Activated gamma-delta T cell (primary cell): Measurements from ENCODE around the gene PHYKPL.

Source experiments
- DNase-seq: peaks from one replicate; lab custom pipeline; 2025; lab: John Stamatoyannopoulos, UW

The PHYKPL gene

GRCh38 chr5:178223828-178224335 lies 8.7 kb downstream of the PHYKPL start:
- DNase-seq, result no peak

GRCh38 chr5:178223196-178223773 lies 9.3 kb downstream of the PHYKPL start:
- DNase-seq, result no peak

GRCh38 chr5:178222292-178222691 lies 10.3 kb downstream of the PHYKPL start:
- DNase-seq, result no peak

GRCh38 chr5:178221853-178222252 lies 10.7 kb downstream of the PHYKPL start:
- no peak for DNase-seq

- DNase-seq, result no peak
Measured at GRCh38 chr5:178221282-178221681, 11.3 kb downstream of the PHYKPL start.

- DNase-seq, result no peak
Measured at GRCh38 chr5:178218827-178219226, 13.8 kb downstream of the PHYKPL start.

GRCh38 chr5:178218237-178218776 lies 14.3 kb downstream of the PHYKPL start:
- no peak for DNase-seq

GRCh38 chr5:178216779-178217178 lies 15.8 kb downstream of the PHYKPL start:
- DNase-seq, result no peak

GRCh38 chr5:178216088-178216534 lies 16.5 kb downstream of the PHYKPL start:
- DNase-seq, result no peak

- DNase-seq, result no peak
Measured at GRCh38 chr5:178215280-178216002, 17.2 kb downstream of the PHYKPL start.

- DNase-seq, result no peak
Measured at GRCh38 chr5:178214160-178214803, 18.3 kb downstream of the PHYKPL start.

- DNase-seq, result no peak
Measured at GRCh38 chr5:178213748-178214151, 18.9 kb downstream of the PHYKPL start.

- no peak for DNase-seq
Measured at GRCh38 chr5:178213003-178213461, 19.6 kb downstream of the PHYKPL start.

GRCh38 chr5:178212241-178213002 lies 20.2 kb downstream of the PHYKPL start:
- DNase-seq, result no peak

GRCh38 chr5:178211095-178212048 lies 21.2 kb downstream of the PHYKPL start:
- DNase-seq, result no peak

- no peak for DNase-seq
Measured at GRCh38 chr5:178210686-178211085, 21.9 kb downstream of the PHYKPL start.

- no peak for DNase-seq
Measured at GRCh38 chr5:178210073-178210535, 22.5 kb downstream of the PHYKPL start.

GRCh38 chr5:178209334-178210072 lies 23.1 kb downstream of the PHYKPL start:
- DNase-seq, result no peak

GRCh38 chr5:178208540-178209227 lies 23.9 kb downstream of the PHYKPL start:
- DNase-seq, result no peak
